ENCODE data around the gene PXT1. TPM values are rescaled to one million over a fixed set of nuclear protein-coding genes. Genes with fewer than 3 reads are reported as not detected.

PXT1 gene
- total and polyA plus RNA-seq, 2 donors (not counting 1 experiment from before 2014, with no cell fraction given) = under 0.01 to 0.03 TPM

- TF ChIP-seq CTCF (conservative IDR thresholded peaks at IDR 0.05 in 1 of 2, IDR thresholded peaks at IDR 0.05 in 1 of 2; ENCODE audit: low read depth in 1 of 2, low read length in 2 of 2) = no peak
- TF ChIP-seq EZH2 (IDR thresholded peaks at IDR 0.05; ENCODE audit: low read length, missing control alignments) = no peak
- H3K4me1 ChIP-seq (ENCODE audit: control insufficient read depth, extremely low read depth, insufficient read depth, low read length) = peaks cover 8% of the 10 kb centered on the region
- peak overlapping the region; percentile 8 for H2AFZ ChIP-seq (ENCODE audit: low read length)
- H4K20me1 ChIP-seq (ENCODE audit: control insufficient read depth, extremely low read depth, insufficient read depth, low read length) = no peaks in the 10 kb centered on the region
- H3K79me2 ChIP-seq (ENCODE audit: control insufficient read depth, insufficient read depth, low read length) = peaks cover 32% of the 10 kb centered on the region
- peak overlapping the region; percentile 97 for H3K27ac ChIP-seq (ENCODE audit: insufficient read depth, low read length)
- H3K36me3 ChIP-seq (ENCODE audit: control insufficient read depth, insufficient read depth, low read length) = no peaks in the 10 kb centered on the region
- peak; percentile 99 to 100 for DNase-seq (ENCODE audit: low read depth in 2 of 2)
- H3K27me3 ChIP-seq (ENCODE audit: control insufficient read depth, insufficient read depth, low read length) = no peaks in the 10 kb centered on the region
- H3K9me3 ChIP-seq (ENCODE audit: control insufficient read depth, insufficient read depth, low read depth, low read length) = no peaks in the 10 kb centered on the region
- no peak overlapping the region for H3K4me3 ChIP-seq (replicated peaks in 1 of 4; ENCODE audit: control extremely low read depth in 1 of 4, insufficient read depth in 1 of 4, low read depth in 3 of 4, low read length in 4 of 4)
- H3K9ac ChIP-seq (ENCODE audit: insufficient read depth, low read length) = peak overlapping the region; percentile 10
- H3K4me2 ChIP-seq (ENCODE audit: extremely low read depth, insufficient read depth, low read length) = peak overlapping the region; percentile 71
These were observed 1.3 kb downstream of the PXT1 start for GRCh38 chr6:36441307-36441894.

- no peaks in the 10 kb centered on the region for H3K27me3 ChIP-seq (ENCODE audit: control insufficient read depth, insufficient read depth, low read length)
- H3K9ac ChIP-seq (ENCODE audit: insufficient read depth, low read length) = no peak overlapping the region
- H3K27ac ChIP-seq (ENCODE audit: insufficient read depth, low read length) = no peak overlapping the region
- TF ChIP-seq EZH2 (IDR thresholded peaks at IDR 0.05; ENCODE audit: low read length, missing control alignments) = no peak
- TF ChIP-seq CTCF (conservative IDR thresholded peaks at IDR 0.05 in 1 of 2, IDR thresholded peaks at IDR 0.05 in 1 of 2; ENCODE audit: low read depth in 1 of 2, low read length in 2 of 2) = no peak
- DNase-seq (ENCODE audit: low read depth in 2 of 2) = peak; percentile 19 to 77
- no peaks in the 10 kb centered on the region for H4K20me1 ChIP-seq (ENCODE audit: control insufficient read depth, extremely low read depth, insufficient read depth, low read length)
- peaks cover 3% of the 10 kb centered on the region for H3K4me1 ChIP-seq (ENCODE audit: control insufficient read depth, extremely low read depth, insufficient read depth, low read length)
- no peak overlapping the region for H3K4me3 ChIP-seq (replicated peaks in 1 of 4; ENCODE audit: control extremely low read depth in 1 of 4, insufficient read depth in 1 of 4, low read depth in 3 of 4, low read length in 4 of 4)
- H2AFZ ChIP-seq (ENCODE audit: low read length) = no peak overlapping the region
- no peaks in the 10 kb centered on the region for H3K36me3 ChIP-seq (ENCODE audit: control insufficient read depth, insufficient read depth, low read length)
- no peaks in the 10 kb centered on the region for H3K79me2 ChIP-seq (ENCODE audit: control insufficient read depth, insufficient read depth, low read length)
- H3K9me3 ChIP-seq (ENCODE audit: control insufficient read depth, insufficient read depth, low read depth, low read length) = no peaks in the 10 kb centered on the region
- no peak overlapping the region for H3K4me2 ChIP-seq (ENCODE audit: extremely low read depth, insufficient read depth, low read length)
These were observed 6.2 kb downstream of the PXT1 start for GRCh38 chr6:36436466-36436865.

- Histone ChIP-seq H3K27me3 (ENCODE audit: control insufficient read depth, insufficient read depth, low read length) (no peaks in the 10 kb centered on the region), H3K4me2 (ENCODE audit: extremely low read depth, insufficient read depth, low read length) (no peak overlapping the region), H3K4me3 (replicated peaks in 1 of 4; ENCODE audit: control extremely low read depth in 1 of 4, insufficient read depth in 1 of 4, low read depth in 3 of 4, low read length in 4 of 4) (no peak overlapping the region), H3K9me3 (ENCODE audit: control insufficient read depth, insufficient read depth, low read depth, low read length) (no peaks in the 10 kb centered on the region), H3K36me3 (ENCODE audit: control insufficient read depth, insufficient read depth, low read length) (no peaks in the 10 kb centered on the region), H4K20me1 (ENCODE audit: control insufficient read depth, extremely low read depth, insufficient read depth, low read length) (no peaks in the 10 kb centered on the region), H2AFZ (ENCODE audit: low read length) (no peak overlapping the region), H3K4me1 (ENCODE audit: control insufficient read depth, extremely low read depth, insufficient read depth, low read length) (no peaks in the 10 kb centered on the region), H3K79me2 (ENCODE audit: control insufficient read depth, insufficient read depth, low read length) (no peaks in the 10 kb centered on the region), H3K9ac (ENCODE audit: insufficient read depth, low read length) (no peak overlapping the region), H3K27ac (ENCODE audit: insufficient read depth, low read length) (no peak overlapping the region)
- TF ChIP-seq EZH2 (IDR thresholded peaks at IDR 0.05; ENCODE audit: low read length, missing control alignments) (no peak), CTCF (conservative IDR thresholded peaks at IDR 0.05 in 1 of 2, IDR thresholded peaks at IDR 0.05 in 1 of 2; ENCODE audit: low read depth in 1 of 2, low read length in 2 of 2) (no peak)
- DNase-seq (ENCODE audit: low read depth in 2 of 2) = peak in 1 of 2 donors; percentile 78
These were observed 10.4 kb downstream of the PXT1 start for GRCh38 chr6:36432151-36432671.

Data from fibroblast of lung (primary cell).